ENCODE measurements around the gene AKTIP.

DNA sequence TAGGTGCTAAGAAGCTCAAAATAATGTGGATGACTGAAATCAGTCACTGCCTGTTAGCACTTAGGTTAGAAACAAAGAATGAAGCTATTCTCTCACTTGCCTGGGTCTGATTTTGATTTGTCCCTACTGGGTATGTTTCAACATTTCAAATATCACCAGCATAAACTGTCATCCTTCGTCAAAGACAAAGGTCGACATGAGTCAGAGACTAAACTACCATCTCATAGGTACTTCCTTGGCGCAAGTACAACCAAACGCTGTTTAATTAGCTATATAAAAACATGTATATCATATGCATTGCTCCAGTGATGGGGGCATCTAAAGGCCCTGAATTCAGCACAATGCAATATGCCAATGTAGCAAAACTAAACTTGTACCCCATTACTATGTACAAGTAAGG is 4.0 kb downstream of the AKTIP start:
- TF ChIP-seq, protein P1, sequence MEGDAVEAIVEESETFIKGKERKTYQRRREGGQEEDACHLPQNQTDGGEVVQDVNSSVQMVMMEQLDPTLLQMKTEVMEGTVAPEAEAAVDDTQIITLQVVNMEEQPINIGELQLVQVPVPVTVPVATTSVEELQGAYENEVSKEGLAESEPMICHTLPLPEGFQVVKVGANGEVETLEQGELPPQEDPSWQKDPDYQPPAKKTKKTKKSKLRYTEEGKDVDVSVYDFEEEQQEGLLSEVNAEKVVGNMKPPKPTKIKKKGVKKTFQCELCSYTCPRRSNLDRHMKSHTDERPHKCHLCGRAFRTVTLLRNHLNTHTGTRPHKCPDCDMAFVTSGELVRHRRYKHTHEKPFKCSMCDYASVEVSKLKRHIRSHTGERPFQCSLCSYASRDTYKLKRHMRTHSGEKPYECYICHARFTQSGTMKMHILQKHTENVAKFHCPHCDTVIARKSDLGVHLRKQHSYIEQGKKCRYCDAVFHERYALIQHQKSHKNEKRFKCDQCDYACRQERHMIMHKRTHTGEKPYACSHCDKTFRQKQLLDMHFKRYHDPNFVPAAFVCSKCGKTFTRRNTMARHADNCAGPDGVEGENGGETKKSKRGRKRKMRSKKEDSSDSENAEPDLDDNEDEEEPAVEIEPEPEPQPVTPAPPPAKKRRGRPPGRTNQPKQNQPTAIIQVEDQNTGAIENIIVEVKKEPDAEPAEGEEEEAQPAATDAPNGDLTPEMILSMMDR (IDR thresholded peaks at IDR 0.05), result no peak
- TF ChIP-seq POLR2A (IDR thresholded peaks at IDR 0.05), result no peak
